PC-3 (cell line): ENCODE data around the gene GRB7.

Experiments
- EZH2 ChIP-seq: fragments of 300-600 bp; sonication (generic); IDR thresholded peaks from one replicate; pipeline ENCODE4 v1.6.1; 2017; ENCODE audit warnings: antibody characterized with exemption, mild to moderate bottlenecking, low read length; ENCODE audit not compliant: unreplicated experiment
- TF ChIP-seq, protein P1 (sequence below): fragments of 300-600 bp; sonication (generic); conservative IDR thresholded peaks from 2 replicates; pipeline ENCODE4 v1.5.1; 2017; ENCODE audit warnings: antibody characterized with exemption, low read depth, mild to moderate bottlenecking, low read length

GRCh38 chr17:39765766-39766165, 28.0 kb downstream of the GRB7 start:
- TF ChIP-seq, protein P1, sequence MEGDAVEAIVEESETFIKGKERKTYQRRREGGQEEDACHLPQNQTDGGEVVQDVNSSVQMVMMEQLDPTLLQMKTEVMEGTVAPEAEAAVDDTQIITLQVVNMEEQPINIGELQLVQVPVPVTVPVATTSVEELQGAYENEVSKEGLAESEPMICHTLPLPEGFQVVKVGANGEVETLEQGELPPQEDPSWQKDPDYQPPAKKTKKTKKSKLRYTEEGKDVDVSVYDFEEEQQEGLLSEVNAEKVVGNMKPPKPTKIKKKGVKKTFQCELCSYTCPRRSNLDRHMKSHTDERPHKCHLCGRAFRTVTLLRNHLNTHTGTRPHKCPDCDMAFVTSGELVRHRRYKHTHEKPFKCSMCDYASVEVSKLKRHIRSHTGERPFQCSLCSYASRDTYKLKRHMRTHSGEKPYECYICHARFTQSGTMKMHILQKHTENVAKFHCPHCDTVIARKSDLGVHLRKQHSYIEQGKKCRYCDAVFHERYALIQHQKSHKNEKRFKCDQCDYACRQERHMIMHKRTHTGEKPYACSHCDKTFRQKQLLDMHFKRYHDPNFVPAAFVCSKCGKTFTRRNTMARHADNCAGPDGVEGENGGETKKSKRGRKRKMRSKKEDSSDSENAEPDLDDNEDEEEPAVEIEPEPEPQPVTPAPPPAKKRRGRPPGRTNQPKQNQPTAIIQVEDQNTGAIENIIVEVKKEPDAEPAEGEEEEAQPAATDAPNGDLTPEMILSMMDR: no peak
- TF ChIP-seq EZH2: no peak
